GM19043 (cell line): ENCODE data around the gene NEU2.
"Not testable (repeated sequence)": the region's sequence is repeated elsewhere in the genome, so short reads cannot be mapped to it uniquely, and the experiment has no call there.

Source experiments
- ATAC-seq: cut with Tn5 transposase; IDR thresholded peaks from one replicate; pipeline ENCODE4 v1.9.1; 2021; ENCODE audit warnings: low read depth; ENCODE audit not compliant: unreplicated experiment

Gene NEU2

GRCh38 chr2:233033672-233034071 lies 1.2 kb downstream of the NEU2 start:
- ATAC-seq: no peak

- ATAC-seq: no peak
Observed at GRCh38 chr2:233034091-233034882, 1.8 kb downstream of the NEU2 start.

DNA sequence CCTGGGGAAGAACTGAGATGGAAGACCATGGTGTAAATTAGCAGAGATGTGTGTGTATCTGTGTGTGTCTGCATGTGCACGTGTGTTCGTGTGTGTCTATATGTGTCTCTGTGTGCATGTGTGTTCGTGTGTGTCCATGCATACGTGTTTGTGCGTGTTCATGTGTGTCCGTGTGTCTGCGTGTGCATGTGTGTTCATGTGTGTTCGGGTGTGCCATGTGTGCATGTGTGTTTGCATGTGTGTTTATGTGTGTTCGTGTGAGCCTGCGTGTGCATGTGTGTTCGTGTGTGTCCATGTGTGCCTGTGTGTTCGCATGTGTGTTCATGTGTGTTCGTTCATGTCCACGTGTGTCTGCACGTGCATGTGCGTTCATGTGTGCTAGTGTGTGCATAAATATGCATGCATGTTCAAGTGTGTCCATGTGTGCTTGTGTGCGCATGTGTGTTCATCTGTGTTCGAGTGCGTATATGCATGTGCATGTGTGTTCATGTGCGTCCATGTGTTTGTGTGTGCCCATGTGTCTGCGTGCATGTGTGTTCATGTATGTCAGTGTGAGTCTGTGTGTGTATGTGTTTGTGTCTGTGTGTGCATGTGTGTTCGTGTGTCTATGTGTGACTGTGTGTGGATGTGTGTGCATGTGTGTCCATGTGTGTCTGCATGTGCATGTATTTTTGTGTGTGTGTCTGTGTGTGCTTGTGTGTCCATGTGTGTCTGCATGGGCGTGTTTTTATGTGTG lies 3.1 kb downstream of the NEU2 start:
- ATAC-seq: no peak

DNA sequence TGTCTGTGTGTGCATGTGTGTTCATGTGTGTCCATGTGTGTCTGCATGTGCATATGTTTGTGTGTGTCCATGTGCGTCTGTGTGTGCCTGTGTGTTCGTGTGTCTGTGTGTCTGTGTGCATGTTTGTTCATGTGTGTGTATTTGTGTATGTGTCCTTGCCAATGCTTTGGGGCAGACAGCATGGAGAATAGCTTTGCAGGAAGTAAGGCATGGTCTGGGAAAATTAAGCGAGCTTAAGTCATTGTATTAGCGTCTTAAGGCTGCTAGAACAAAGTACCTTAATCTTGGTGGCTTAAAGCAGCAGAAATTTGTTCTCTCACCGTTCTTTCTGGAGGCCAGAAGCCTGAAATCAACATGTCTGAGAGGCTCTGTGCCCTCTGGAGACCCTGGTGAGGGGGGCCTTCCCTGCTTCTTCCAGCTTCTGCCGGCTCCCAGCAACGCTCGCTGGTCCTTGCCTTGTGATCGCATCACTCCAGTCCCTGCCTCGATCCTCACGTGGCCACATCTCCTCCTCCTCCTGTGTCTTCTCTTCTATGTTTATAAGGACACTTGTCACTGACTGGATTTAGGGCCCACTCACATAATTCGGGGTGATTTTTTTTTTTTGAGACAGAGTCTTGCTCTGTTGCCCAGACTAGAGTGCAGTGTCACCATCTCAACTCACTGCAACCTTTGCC lies 3.8 kb downstream of the NEU2 start:
- no peak for ATAC-seq

GRCh38 chr2:233037078-233037477 lies 4.6 kb downstream of the NEU2 start:
- ATAC-seq: no peak

GRCh38 chr2:233039212-233039845 lies 6.9 kb downstream of the NEU2 start:
- ATAC-seq: no peak

DNA sequence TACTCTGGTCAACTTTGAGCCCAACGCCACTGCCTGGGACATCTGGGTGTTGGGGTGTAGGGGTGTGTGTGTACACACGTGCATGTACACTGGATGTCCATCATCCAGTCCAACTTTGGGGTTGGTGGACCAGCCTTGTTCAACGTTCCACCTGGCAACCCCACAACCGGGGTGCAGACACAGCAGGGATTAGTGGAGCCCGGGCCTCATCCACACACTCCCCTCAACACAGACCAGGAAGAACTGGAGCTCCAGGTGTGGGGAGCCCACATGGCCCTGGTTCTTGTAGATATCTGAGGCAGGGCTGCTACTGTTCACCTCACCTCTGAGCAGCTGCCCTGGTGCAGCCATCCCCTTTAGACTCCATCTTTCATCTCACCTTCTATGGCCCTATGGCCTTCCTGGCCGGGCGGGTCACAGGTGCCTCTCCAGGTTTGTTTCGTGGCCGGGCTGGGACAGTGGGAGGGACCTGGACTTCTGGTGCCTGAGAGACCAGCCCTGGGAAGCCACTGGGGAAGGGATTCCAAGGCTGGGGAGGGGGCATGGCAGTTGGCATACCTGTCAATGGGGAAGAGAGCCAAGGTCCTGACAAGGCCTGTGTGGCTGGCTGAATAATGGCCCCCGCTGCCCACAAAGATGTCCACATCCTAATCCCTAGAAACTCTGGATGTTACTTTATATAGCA lies 7.5 kb downstream of the NEU2 start:
- ATAC-seq: no peak

DNA sequence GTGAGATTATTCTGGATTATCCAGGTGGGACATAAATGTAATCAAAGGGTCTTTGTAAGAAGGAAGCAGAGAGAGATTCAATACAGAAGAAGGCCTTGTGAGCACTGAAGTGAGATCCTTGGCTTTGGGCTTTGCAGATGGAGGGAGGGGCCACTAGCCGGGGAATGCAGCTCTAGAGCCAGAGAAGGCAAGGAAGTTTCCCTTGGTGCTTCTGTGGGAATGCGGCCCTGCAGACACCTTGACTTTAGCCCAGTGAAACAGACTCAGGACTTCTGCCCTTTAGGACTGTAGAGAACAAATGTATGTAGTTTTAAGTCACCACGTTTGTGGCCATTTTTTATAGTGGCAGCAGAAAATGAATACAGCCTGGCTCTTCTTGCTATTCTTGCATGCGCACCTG lies 8.1 kb downstream of the NEU2 start:
- ATAC-seq: no peak

DNA sequence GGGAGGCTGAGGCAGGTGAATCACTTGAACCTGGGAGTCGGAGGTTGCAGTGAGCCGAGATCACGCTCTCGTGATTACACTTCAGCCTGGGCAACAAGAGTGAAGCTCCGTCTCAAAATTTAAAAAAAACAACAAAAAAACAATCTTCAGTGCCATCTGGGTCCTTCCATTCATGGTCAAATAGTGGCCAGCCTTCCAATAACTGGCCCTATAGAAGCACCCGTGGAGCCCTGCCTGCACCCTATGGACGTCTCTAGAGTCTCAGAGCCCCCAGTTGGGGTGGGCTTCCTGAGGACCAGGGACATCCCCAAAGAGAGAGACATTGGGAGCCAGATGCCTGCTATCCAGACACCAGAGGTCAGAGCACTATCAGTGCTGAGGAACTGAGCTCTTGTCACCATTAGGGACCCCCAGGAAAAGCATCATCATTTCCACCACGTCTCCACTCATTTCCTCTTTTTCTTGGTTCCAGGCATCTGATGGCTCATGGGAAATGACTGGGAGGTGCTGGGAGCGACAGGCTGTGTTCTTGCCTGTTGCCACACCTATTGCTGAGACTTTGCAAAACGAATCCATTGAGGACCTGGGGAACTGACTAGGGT lies 9.4 kb downstream of the NEU2 start:
- no peak for ATAC-seq

- no peak for ATAC-seq
Observed at GRCh38 chr2:233042549-233042948, 10.1 kb downstream of the NEU2 start.

DNA sequence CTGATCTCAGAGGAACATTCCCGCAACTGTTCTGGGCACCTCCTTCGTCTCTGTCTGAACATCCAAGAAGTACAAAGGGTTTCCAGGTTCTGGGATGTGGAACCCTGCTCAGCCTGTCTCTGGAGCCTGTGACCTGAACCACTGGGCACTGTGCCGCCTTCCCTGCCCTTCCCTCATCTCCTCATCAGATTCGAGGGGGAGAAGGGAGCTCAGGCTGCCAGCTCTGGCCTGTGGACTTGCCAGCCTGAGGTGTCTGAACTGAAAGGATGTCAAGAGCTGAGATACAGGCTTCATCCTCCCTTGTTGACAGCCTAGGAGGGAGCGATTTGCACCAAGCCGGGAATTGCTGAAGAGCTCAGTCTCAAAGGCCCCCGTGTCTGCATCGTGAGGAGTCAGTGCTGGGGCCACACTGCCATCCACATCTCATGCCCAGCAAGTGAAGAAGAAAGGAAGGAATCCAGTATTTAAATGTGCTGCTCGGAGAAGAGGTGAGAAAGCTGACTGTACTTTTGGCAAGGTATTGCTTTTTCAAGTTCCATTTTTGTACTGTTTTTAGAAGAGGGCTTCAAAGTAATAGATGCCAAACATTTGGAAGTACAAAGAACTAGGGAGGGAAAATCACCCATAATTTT lies 12.6 kb downstream of the NEU2 start:
- no peak for ATAC-seq

DNA sequence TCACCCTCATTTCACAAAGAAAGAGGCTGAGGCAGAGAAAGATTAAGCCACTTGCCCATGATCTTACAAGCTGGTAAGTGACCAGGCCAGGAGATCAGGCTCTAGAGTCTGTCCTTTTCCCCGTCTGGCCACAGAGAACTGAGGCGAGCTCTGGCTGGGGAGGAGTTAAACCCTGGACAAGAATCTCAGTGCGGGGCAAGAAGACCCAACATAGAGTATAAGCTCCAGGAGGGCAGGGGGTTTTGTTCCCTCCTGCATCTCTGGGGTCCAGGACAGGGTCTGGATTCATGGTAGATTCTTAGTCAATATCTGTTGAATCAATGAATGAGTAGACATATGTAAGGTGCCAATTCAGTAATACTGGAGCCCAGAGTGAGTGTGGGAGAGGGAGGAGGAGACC lies 14.7 kb downstream of the NEU2 start:
- no peak for ATAC-seq

DNA sequence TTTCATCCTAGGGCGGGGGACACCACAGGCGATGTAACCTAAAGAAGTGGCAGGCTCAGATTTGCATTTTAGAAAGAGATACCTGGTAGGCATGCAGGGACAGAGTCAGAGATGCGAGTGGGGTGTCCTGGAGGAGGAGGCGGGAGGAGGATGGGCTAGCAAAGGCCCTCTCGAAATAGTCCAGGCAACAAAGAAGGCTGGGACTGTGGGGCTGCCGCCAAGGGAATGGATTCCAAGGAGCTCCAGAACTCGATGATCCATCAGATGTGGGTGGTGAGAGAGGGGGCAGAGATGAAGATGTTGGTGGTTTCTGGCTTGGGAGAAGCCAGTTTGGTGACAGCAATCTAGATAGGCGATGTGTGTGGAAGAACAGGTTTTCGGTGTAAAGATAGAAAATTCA lies 15.2 kb downstream of the NEU2 start:
- ATAC-seq: no peak

GRCh38 chr2:233048569-233049193 lies 16.2 kb downstream of the NEU2 start:
- no peak for ATAC-seq

DNA sequence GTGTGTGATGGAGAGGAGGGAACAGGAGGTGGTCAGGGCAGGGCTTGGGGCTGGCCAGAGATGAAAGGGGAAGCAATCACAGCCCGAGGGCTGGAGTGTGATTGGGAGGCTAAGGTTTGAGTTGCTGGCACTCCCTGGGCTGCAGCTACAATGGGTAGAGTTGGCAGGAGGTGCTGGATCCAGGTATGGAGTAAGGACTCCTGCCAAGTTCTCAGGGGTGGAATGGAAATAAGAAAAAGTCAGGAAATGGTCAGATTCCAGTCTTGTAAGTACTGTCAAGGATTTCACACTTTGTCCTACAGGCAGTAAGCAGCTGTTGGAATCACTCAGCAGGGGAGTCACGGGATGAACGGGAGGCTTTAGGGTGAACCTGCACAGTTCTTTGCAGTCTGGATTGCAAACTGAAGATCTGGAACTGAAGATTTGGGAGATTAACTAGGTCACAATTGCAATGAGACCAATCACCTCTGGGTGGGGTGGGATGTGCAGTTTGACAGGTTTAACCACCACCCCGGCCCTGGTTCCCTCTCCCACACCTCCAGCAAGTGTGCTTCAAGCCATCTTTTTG lies 16.8 kb downstream of the NEU2 start:
- ATAC-seq: no peak

GRCh38 chr2:233051241-233052149 lies 19.0 kb downstream of the NEU2 start:
- no peak for ATAC-seq

GRCh38 chr2:233052517-233052916 lies 20.0 kb downstream of the NEU2 start:
- not testable (repeated sequence) for ATAC-seq
